Measurements from ENCODE around the gene BMP8A.
"Not testable (repeated sequence)": the region's sequence is repeated elsewhere in the genome, so short reads cannot be mapped to it uniquely, and the experiment has no call there.

Gene BMP8A

GRCh38 chr1:39526466-39527189 lies 35.2 kb downstream of the BMP8A start:
- DNase-seq (ENCODE audit: low read depth in 2 of 2): no peak

GRCh38 chr1:39527190-39527579 lies 35.7 kb downstream of the BMP8A start:
- not testable (repeated sequence) for DNase-seq (ENCODE audit: low read depth in 2 of 2)

GRCh38 chr1:39528082-39528481 lies 36.6 kb downstream of the BMP8A start:
- DNase-seq (ENCODE audit: low read depth in 2 of 2): no peak

GRCh38 chr1:39529901-39530535 lies 38.6 kb downstream of the BMP8A start:
- DNase-seq (ENCODE audit: low read depth in 2 of 2): no peak

GRCh38 chr1:39531526-39531925 lies 40.1 kb downstream of the BMP8A start:
- DNase-seq (ENCODE audit: low read depth in 2 of 2): no peak

GRCh38 chr1:39533442-39533841 lies 42.0 kb downstream of the BMP8A start:
- DNase-seq (ENCODE audit: low read depth in 2 of 2): no peak

GRCh38 chr1:39538531-39539251 lies 47.3 kb downstream of the BMP8A start:
- no peak for DNase-seq (ENCODE audit: low read depth in 2 of 2)

- DNase-seq (ENCODE audit: low read depth in 2 of 2): no peak
Measured at GRCh38 chr1:39539252-39539790, 47.9 kb downstream of the BMP8A start.

- no peak for DNase-seq (ENCODE audit: low read depth in 2 of 2)
Measured at GRCh38 chr1:39540504-39541031, 49.1 kb downstream of the BMP8A start.

GRCh38 chr1:39542924-39543323 lies 51.5 kb downstream of the BMP8A start:
- no peak for DNase-seq (ENCODE audit: low read depth in 2 of 2)

- DNase-seq (ENCODE audit: low read depth in 2 of 2): no peak
Measured at GRCh38 chr1:39544327-39544726, 52.9 kb downstream of the BMP8A start.

- no peak for DNase-seq (ENCODE audit: low read depth in 2 of 2)
Measured at GRCh38 chr1:39545531-39545930, 54.1 kb downstream of the BMP8A start.

- no peak for DNase-seq (ENCODE audit: low read depth in 2 of 2)
Measured at GRCh38 chr1:39554277-39554676, 62.8 kb downstream of the BMP8A start.

- DNase-seq (ENCODE audit: low read depth in 2 of 2): no peak
Measured at GRCh38 chr1:39561279-39561678, 69.8 kb downstream of the BMP8A start.

GRCh38 chr1:39562886-39563285 lies 71.5 kb downstream of the BMP8A start:
- no peak for DNase-seq (ENCODE audit: low read depth in 2 of 2)

- no peak for DNase-seq (ENCODE audit: low read depth in 2 of 2)
Measured at GRCh38 chr1:39563669-39564068, 72.2 kb downstream of the BMP8A start.

GRCh38 chr1:39564340-39564739 lies 72.9 kb downstream of the BMP8A start:
- no peak for DNase-seq (ENCODE audit: low read depth in 2 of 2)

- no peak for DNase-seq (ENCODE audit: low read depth in 2 of 2)
Measured at GRCh38 chr1:39564941-39565340, 73.5 kb downstream of the BMP8A start.

GRCh38 chr1:39566441-39567137 lies 75.2 kb downstream of the BMP8A start:
- DNase-seq (ENCODE audit: low read depth in 2 of 2): no peak

GRCh38 chr1:39567302-39567701 lies 75.9 kb downstream of the BMP8A start:
- DNase-seq (ENCODE audit: low read depth in 2 of 2): no peak

GRCh38 chr1:39568208-39568607 lies 76.8 kb downstream of the BMP8A start:
- DNase-seq (ENCODE audit: low read depth in 2 of 2): no peak

GRCh38 chr1:39569034-39569433 lies 77.6 kb downstream of the BMP8A start:
- no peak for DNase-seq (ENCODE audit: low read depth in 2 of 2)

Data from stimulated activated CD4-positive, alpha-beta T cell treated with anti-CD3 and anti-CD28 coated beads, Interleukin-12 subunit alpha, Interleukin-12 subunit beta, amount 100 ng/mL, for 24 hours (primary cell).